ACC112 (cell line): Measurements from ENCODE around the gene INPP5B.
"Not testable (repeated sequence)": the region's sequence is repeated elsewhere in the genome, so short reads cannot be mapped to it uniquely, and the experiment has no call there.

ENCODE experiments used
- H2AFZ ChIP-seq: fragments of 200-600 bp; sonication (generic); one replicate; pipeline ENCODE4 v1.6.0; 2017; ENCODE audit warnings: antibody characterized with exemption, low read length; ENCODE audit not compliant: unreplicated experiment
- H3K27ac ChIP-seq: fragments of 200-600 bp; sonication (generic); 2 replicates; pipeline ENCODE4 v1.5.1; 2014; ENCODE audit warnings: low read depth, mild to moderate bottlenecking, antibody characterized with exemption, low read length, moderate library complexity
- H3K27me3 ChIP-seq: fragments of 200-600 bp; sonication (generic); 2 replicates; pipeline ENCODE4 v1.6.1; 2014; ENCODE audit warnings: mild to moderate bottlenecking, antibody characterized with exemption, low read length, moderate library complexity, mixed read lengths; ENCODE audit not compliant: insufficient read depth
- H3K36me3 ChIP-seq: fragments of 200-600 bp; sonication (generic); 2 replicates; pipeline ENCODE4 v1.6.1; 2016; ENCODE audit warnings: mild to moderate bottlenecking, antibody characterized with exemption, low read length, moderate library complexity, mixed read lengths; ENCODE audit not compliant: insufficient read depth
- H3K4me1 ChIP-seq: fragments of 200-600 bp; sonication (generic); one replicate; pipeline ENCODE4 v1.6.1; 2016; ENCODE audit warnings: low read length, mixed read lengths; ENCODE audit not compliant: insufficient read depth, unreplicated experiment, control insufficient read depth
- H3K4me3 ChIP-seq: fragments of 200-600 bp; sonication (generic); 2 replicates; pipeline ENCODE4 v1.5.1; 2014; ENCODE audit warnings: mild to moderate bottlenecking, low read depth, low read length
- H3K79me2 ChIP-seq: fragments of 200-600 bp; sonication (generic); one replicate; pipeline ENCODE4 v1.6.0; 2016; ENCODE audit warnings: low read length; ENCODE audit not compliant: control insufficient read depth, unreplicated experiment, insufficient read depth

Gene INPP5B

GRCh38 chr1:37931102-37931360 lies 15.8 kb downstream of the INPP5B start:
- Histone ChIP-seq H3K27me3 (no peaks in the 10 kb centered on the region), H3K4me1 (peaks cover 17% of the 10 kb centered on the region), H2AFZ (no peak overlapping the region), H3K79me2 (peaks cover 21% of the 10 kb centered on the region), H3K27ac (no peak overlapping the region), H3K36me3 (no peaks in the 10 kb centered on the region), H3K4me3 (peak overlapping the region; percentile 83)

DNA sequence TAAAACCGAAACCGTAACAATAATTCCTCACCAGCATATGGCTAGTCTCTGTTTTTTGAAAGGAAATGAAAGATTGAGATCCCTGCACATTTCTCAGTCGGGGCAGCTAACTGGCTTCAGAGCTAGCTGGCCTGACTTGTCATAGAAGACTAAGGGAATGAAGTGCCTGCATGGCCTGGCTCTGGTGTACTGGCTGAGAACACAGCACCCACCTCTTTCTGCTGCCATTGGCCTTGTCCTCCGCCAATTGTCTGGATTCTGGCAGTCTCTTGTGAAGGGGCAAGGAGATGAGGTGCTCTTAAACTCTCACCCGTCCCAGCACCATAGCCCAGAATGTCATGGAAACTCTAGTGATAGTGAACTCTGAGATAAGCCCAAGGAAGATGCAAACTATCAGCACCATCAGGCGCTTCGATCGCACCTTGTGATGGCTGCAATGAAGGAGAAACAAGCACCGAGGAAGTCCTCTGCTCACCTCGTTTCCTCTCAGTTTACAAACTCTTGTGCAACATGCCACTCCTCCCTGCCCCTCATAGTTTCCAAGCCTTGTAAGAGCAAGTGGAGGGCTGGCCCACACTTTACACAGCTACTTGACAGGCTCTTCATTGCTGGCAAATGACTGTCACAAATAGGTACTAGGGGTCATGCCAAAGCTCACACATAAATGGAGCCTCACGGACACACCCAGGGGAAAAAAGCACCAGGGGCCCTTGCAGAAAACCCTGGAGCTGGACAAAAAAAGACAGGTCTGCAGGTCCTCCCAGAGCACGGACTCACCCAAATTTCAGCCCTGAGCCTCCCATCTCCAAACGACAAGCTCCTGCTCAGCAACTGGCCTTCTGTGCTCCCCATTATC lies 16.4 kb downstream of the INPP5B start:
- Histone ChIP-seq H3K27me3 (no peaks in the 10 kb centered on the region), H3K27ac (peak overlapping the region; percentile 11; the same call in 1 of the 2 replicates), H2AFZ (no peak overlapping the region), H3K79me2 (peaks cover 26% of the 10 kb centered on the region), H3K36me3 (no peaks in the 10 kb centered on the region), H3K4me3 (peak overlapping the region; percentile 83), H3K4me1 (peaks cover 17% of the 10 kb centered on the region)

DNA sequence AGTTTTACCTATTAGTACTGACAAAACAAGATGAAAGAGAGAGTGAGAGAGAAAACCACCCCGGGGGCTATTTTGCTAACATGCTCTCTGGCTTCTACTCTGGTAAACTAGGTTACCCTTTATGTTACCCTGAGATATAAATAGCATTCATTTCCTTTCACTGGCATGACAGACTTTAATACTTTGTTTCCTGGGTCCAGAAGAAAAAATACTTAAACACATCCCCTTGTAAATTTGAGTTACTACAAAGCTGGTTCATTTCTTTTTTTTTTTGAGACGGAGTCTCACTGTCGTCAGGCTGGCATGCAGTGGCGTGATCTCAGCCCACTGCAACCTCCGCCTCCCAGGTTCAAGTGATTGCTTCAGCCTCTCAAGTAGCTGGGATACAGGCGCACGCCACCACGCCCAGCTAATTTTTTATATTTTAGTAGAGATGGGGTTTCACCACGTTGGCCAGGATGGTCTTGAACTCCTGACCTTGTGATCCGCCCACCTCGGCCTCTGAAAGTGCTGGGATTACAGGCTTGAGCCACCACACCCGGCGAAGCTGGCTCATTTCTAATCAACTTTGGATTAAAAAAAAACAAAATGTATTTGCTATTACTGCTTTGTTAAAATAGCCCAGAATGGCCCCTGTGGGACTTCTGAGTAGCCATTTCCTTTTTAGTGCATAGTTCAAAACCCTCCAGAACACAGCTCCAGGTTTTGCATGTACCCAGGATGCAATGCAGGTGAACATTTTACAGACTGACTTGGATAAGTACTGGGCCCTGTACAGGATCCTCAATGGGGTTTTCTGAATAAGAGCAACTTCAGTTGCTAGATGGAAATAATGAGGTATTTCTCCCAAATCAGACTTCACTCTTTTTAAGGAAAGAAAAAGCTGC lies 20.6 kb downstream of the INPP5B start:
- H3K79me2 ChIP-seq: peaks cover 27% of the 10 kb centered on the region
- H3K36me3 ChIP-seq: no peaks in the 10 kb centered on the region
- no peak overlapping the region for H2AFZ ChIP-seq
- peaks cover 10% of the 10 kb centered on the region for H3K4me1 ChIP-seq
- no peak overlapping the region for H3K27ac ChIP-seq
- no peak overlapping the region for H3K4me3 ChIP-seq
- H3K27me3 ChIP-seq: no peaks in the 10 kb centered on the region

DNA sequence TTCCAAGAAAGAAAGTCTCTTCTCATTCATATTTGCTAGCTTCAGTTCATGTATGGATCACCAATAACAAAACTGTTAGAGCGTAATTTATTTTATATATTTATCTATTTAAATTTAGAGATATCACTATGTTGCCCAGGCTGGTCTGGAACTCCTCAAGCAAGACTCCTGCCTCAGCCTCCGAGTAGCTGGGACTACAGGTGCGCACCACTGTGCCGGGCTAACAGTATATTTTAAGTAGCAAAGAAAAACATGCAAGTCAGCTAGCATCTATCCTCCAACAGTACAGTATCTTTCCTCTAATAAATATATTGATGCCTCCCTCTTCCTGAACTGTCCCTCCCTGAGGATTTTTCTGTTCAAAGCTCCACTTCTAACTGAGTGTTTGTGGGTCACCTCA lies 21.5 kb downstream of the INPP5B start:
- H3K4me1 ChIP-seq: peaks cover 1% of the 10 kb centered on the region
- no peaks in the 10 kb centered on the region for H3K36me3 ChIP-seq
- H3K27ac ChIP-seq: no peak overlapping the region
- H3K79me2 ChIP-seq: peaks cover 21% of the 10 kb centered on the region
- H3K27me3 ChIP-seq: no peaks in the 10 kb centered on the region
- no peak overlapping the region for H2AFZ ChIP-seq
- no peak overlapping the region for H3K4me3 ChIP-seq

DNA sequence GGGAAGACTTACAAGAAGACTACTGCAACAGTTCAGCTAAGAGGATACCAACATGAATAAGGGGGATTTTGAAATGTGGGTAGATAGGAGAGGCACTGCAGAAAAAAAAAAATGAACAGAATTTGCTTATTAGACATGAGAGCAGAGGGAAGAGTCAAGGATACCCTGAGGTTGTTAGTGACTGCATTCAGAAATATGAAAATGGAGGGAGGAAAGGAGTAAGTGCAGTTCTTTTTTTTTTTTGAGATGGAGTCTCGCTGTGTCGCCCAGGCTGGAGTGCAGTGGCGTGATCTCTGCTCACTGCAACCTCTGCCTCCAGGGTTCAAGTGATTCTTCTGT lies 23.3 kb downstream of the INPP5B start:
- Histone ChIP-seq H3K27me3 (no peaks in the 10 kb centered on the region), H3K36me3 (no peaks in the 10 kb centered on the region), H3K4me1 (no peaks in the 10 kb centered on the region), H3K27ac (no peak overlapping the region), H3K4me3 (no peak overlapping the region), H3K79me2 (peaks cover 13% of the 10 kb centered on the region), H2AFZ (no peak overlapping the region)

GRCh38 chr1:37922767-37923550 lies 23.9 kb downstream of the INPP5B start:
- Histone ChIP-seq H2AFZ (no peak overlapping the region), H3K4me1 (no peaks in the 10 kb centered on the region), H3K4me3 (no peak overlapping the region), H3K36me3 (no peaks in the 10 kb centered on the region), H3K79me2 (peaks cover 14% of the 10 kb centered on the region), H3K27me3 (no peaks in the 10 kb centered on the region), H3K27ac (no peak overlapping the region)

DNA sequence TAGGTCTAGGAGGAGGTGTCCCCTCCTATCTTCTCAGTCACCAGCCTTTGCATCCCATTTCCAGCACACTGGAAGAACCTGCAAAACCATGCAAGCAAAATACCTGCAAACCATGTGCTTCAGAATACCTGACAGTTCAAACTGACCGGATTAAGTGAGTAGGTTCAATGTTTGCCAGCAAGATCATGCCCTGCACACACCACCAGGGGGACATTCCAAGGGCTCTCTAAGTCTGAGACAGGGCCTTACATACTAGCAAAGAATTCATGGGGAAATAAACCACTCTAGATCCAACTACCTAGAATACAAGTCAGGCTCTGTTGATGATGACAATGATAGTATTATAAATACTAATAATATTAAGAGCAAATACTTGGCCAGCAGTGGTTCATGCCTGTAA lies 27.6 kb downstream of the INPP5B start:
- no peak overlapping the region for H3K4me3 ChIP-seq
- H3K79me2 ChIP-seq: peaks cover 4% of the 10 kb centered on the region
- no peak overlapping the region for H3K27ac ChIP-seq
- H3K36me3 ChIP-seq: peaks cover 12% of the 10 kb centered on the region; the same call in 1 of the 2 replicates
- no peaks in the 10 kb centered on the region for H3K4me1 ChIP-seq
- H2AFZ ChIP-seq: no peak overlapping the region
- H3K27me3 ChIP-seq: no peaks in the 10 kb centered on the region

GRCh38 chr1:37915476-37916093 lies 31.3 kb downstream of the INPP5B start:
- H3K4me1 ChIP-seq: no peaks in the 10 kb centered on the region
- H3K27ac ChIP-seq: no peak overlapping the region
- H3K36me3 ChIP-seq: peaks cover 16% of the 10 kb centered on the region; the same call in 1 of the 2 replicates
- H3K27me3 ChIP-seq: no peaks in the 10 kb centered on the region
- peaks cover 4% of the 10 kb centered on the region for H3K79me2 ChIP-seq
- H3K4me3 ChIP-seq: no peak overlapping the region
- no peak overlapping the region for H2AFZ ChIP-seq

GRCh38 chr1:37914719-37915475 lies 32.0 kb downstream of the INPP5B start:
- H3K36me3 ChIP-seq: peaks cover 16% of the 10 kb centered on the region; the same call in 1 of the 2 replicates
- H3K27ac ChIP-seq: no peak overlapping the region
- no peaks in the 10 kb centered on the region for H3K27me3 ChIP-seq
- peaks cover 4% of the 10 kb centered on the region for H3K79me2 ChIP-seq
- no peak overlapping the region for H3K4me3 ChIP-seq
- no peak overlapping the region for H2AFZ ChIP-seq
- H3K4me1 ChIP-seq: no peaks in the 10 kb centered on the region

DNA sequence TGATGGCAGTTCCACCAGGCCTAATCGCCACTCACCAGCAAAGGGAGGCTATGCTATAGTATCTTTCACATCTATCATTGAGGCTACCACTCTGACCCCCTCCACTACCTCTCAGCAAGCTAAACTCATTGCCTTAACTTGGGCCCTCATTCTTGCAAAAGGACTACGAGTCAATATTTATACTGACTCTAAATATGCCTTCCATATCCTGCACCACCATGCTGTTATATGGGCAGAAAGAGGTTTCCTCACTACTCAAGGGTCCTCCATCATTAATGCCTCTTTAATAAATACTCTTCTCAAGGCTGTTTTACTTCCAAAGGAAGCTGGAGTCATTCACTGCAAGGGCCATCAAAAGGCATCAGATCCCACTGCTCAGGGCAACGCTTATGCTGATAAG lies 35.4 kb downstream of the INPP5B start:
- peaks cover 21% of the 10 kb centered on the region; the same call in 1 of the 2 replicates for H3K36me3 ChIP-seq
- not testable (repeated sequence) for H3K4me1 ChIP-seq, H3K79me2 ChIP-seq, H3K4me3 ChIP-seq, H3K27me3 ChIP-seq, H2AFZ ChIP-seq, H3K27ac ChIP-seq
